HCT116 (cell line): ENCODE results near the gene FGD5. TPM values are rescaled to one million over a fixed set of nuclear protein-coding genes. Genes with fewer than 3 reads are reported as not detected.

Experiments
- ATAC-seq: fragments of 200-7000 bp; cut with Tn5 transposase; 2 replicates; pipeline ENCODE4 v1.9.1; 2020; ENCODE audit warnings: mild to moderate bottlenecking, moderate library complexity
- BruUV-seq: library from RNA; stranded (reverse); fragments of 400-500 nt; replicated peaks from 2 replicates; lab custom pipeline; 2021; lab: Mats Ljungman, UMichigan
- CTCF ChIA-PET: fragments of 300-600 bp; sonication (Branson Sonifier 250); formaldehyde crosslinking; loops from one replicate; lab custom pipeline; 2021; ENCODE audit warnings: antibody characterized with exemption; lab: Charles Lee
- POLR2A ChIA-PET: fragments of 300-600, 350-600 bp; sonication (Branson Sonifier 250); formaldehyde crosslinking; loops from one replicate; lab custom pipeline; 2021; ENCODE audit warnings: antibody characterized with exemption; lab: Charles Lee
- RAD21 ChIA-PET, 2 experiments: fragments of 300-600 bp; sonication (Branson Sonifier 250); formaldehyde crosslinking; loops; one replicate each; lab custom pipeline; 2023; ENCODE audit warnings: low total read pairs in 2 of 2; ENCODE audit not compliant: uncharacterized antibody in 2 of 2, unreplicated experiment in 2 of 2, low non-redundant PET in 1 of 2; lab: Charles Lee
- DNase-seq: peaks from one replicate; pipeline ENCODE4 v3.0.0-alpha.2; 2010; ENCODE audit warnings: low read depth, low spot score
- H2AFZ ChIP-seq: fragments of 200-600 bp; shearing (Covaris generic), sonication (generic); 2 replicates; pipeline ENCODE4 v1.6.1; 2017; ENCODE audit warnings: low read depth, mixed run types, mixed read lengths, antibody characterized with exemption, low read length; ENCODE audit not compliant: poor library complexity, severe bottlenecking
- H3K27ac ChIP-seq: 2 replicates; pipeline ENCODE4 v1.5.1; 2012; ENCODE audit warnings: low read depth, low read length
- H3K27me3 ChIP-seq: fragments of 200-600 bp; sonication (generic); 2 replicates; pipeline ENCODE4 v1.6.1; 2016; ENCODE audit warnings: mixed run types, low read length, mixed read lengths; ENCODE audit not compliant: insufficient read depth
- H3K36me3 ChIP-seq, 2 experiments: fragments of 200-500 bp in 1 of 2; fragments of 200-600 bp in 1 of 2; sonication (Bioruptor generic) in 1 of 2; sonication (generic) in 1 of 2; 2 replicates each; pipeline versions ENCODE4 v1.5.1 to v1.6.1; 2014 to 2016; ENCODE audit warnings: low read length in 2 of 2, inconsistent platforms in 1 of 2, mixed read lengths in 1 of 2, mixed run types in 1 of 2; ENCODE audit not compliant: insufficient read depth in 2 of 2, control insufficient read depth in 1 of 2
- H3K4me1 ChIP-seq, 2 experiments: fragments of 200-600 bp in 1 of 2; sonication (generic) in 1 of 2; 2 replicates each; pipeline versions ENCODE4 v1.5.1 to v1.6.1; 2012 to 2017; ENCODE audit warnings: low read length in 2 of 2, inconsistent platforms in 1 of 2, mild to moderate bottlenecking in 1 of 2, mixed read lengths in 1 of 2, mixed run types in 1 of 2, moderate library complexity in 1 of 2; ENCODE audit not compliant: insufficient read depth in 2 of 2, control insufficient read depth in 1 of 2
- H3K4me2 ChIP-seq: fragments of 200-600 bp; sonication (generic); 2 replicates; pipeline ENCODE4 v1.6.1; 2017; ENCODE audit warnings: mixed run types, low read length, mixed read lengths
- H3K4me3 ChIP-seq, 2 experiments: fragments of 200-600 bp in 1 of 2; sonication (generic) in 1 of 2; replicated peaks in 1 of 2; 2 replicates each; pipeline ENCODE4 v1.5.1; 2011 to 2016; ENCODE audit warnings: low read length in 2 of 2, control low read depth in 1 of 2, low read depth in 1 of 2, mild to moderate bottlenecking in 1 of 2, mixed read lengths in 1 of 2, mixed run types in 1 of 2
- H3K79me2 ChIP-seq: fragments of 200-600 bp; sonication (generic); 2 replicates; pipeline ENCODE4 v1.6.1; 2017; ENCODE audit warnings: mild to moderate bottlenecking, mixed run types, low read length, moderate library complexity, mixed read lengths; ENCODE audit not compliant: insufficient read depth
- H3K9ac ChIP-seq: fragments of 200-600 bp; sonication (generic); 2 replicates; pipeline ENCODE4 v1.6.1; 2016; ENCODE audit warnings: low read length, mixed read lengths
- H3K9me2 ChIP-seq: fragments of 200-600 bp; sonication (generic), shearing (Covaris generic); 2 replicates; pipeline ENCODE4 v1.6.1; 2017; ENCODE audit warnings: mixed run types, mild to moderate bottlenecking, moderate library complexity; ENCODE audit not compliant: insufficient read depth
- H3K9me3 ChIP-seq, 2 experiments: fragments of 200-500 bp in 1 of 2; fragments of 200-600 bp in 1 of 2; sonication (Bioruptor generic) in 1 of 2; sonication (generic) in 1 of 2; 2 replicates each; pipeline ENCODE4 v1.6.1; 2014 to 2017; ENCODE audit warnings: low read length in 2 of 2, mixed read lengths in 2 of 2, inconsistent platforms in 1 of 2, low read depth in 1 of 2, mild to moderate bottlenecking in 1 of 2, mixed run types in 1 of 2, moderate library complexity in 1 of 2; ENCODE audit not compliant: control insufficient read depth in 1 of 2, insufficient read depth in 1 of 2
- H4K20me1 ChIP-seq: fragments of 200-600 bp; sonication (generic), shearing (Covaris generic); 2 replicates; pipeline ENCODE4 v1.6.1; 2017; ENCODE audit warnings: mixed run types, mild to moderate bottlenecking, moderate library complexity; ENCODE audit not compliant: insufficient read depth
- ELF1 ChIP-seq: IDR thresholded peaks from 2 replicates; pipeline ENCODE4 v1.6.1; 2012; ENCODE audit warnings: low read depth, borderline replicate concordance
- EZH2phosphoT487 ChIP-seq: fragments of 200-600 bp; IDR thresholded peaks from 2 replicates; pipeline ENCODE4 v1.6.1; 2018; ENCODE audit warnings: antibody characterized with exemption, borderline replicate concordance
- JUND ChIP-seq: IDR thresholded peaks from 2 replicates; pipeline ENCODE4 v1.6.1; 2012
- SP1 ChIP-seq: IDR thresholded peaks from 2 replicates; pipeline ENCODE4 v1.6.1; 2012; ENCODE audit warnings: low read depth
- ZFX ChIP-seq: fragments of 450-650 bp; IDR thresholded peaks from 2 replicates; pipeline ENCODE4 v1.6.1; 2017
- intact Hi-C: fragments of 100-400 bp; cut with micrococcal nuclease; formaldehyde crosslinking; loops from 2 replicates; pipeline ENCODE4 v1.10.0; 2022
- total RNA-seq: library from RNA; stranded (reverse); gene quantifications from one replicate; pipeline ENCODE4 v1.2.1, GENCODE V29; 2021; ENCODE audit not compliant: unreplicated experiment
- TF ChIP-seq, protein P1 (sequence below): IDR thresholded peaks from 2 replicates; pipeline ENCODE4 v1.6.1; 2011; ENCODE audit warnings: mild to moderate bottlenecking, low read length, moderate library complexity; ENCODE audit not compliant: insufficient replicate concordance; ENCODE audit errors: extremely low read depth
- TF ChIP-seq, protein P2 (sequence below): IDR thresholded peaks from 2 replicates; pipeline ENCODE4 v1.6.1; 2012
- TF ChIP-seq, protein P3 (sequence below): IDR thresholded peaks from 2 replicates; pipeline ENCODE4 v1.6.1; 2012
- TF ChIP-seq, protein P4 (sequence below): IDR thresholded peaks from 2 replicates; pipeline ENCODE4 v1.6.1; 2012; ENCODE audit warnings: low read depth

Gene FGD5
- total RNA-seq, 1 experiment from 2014 or later: 0.22 TPM

DNA sequence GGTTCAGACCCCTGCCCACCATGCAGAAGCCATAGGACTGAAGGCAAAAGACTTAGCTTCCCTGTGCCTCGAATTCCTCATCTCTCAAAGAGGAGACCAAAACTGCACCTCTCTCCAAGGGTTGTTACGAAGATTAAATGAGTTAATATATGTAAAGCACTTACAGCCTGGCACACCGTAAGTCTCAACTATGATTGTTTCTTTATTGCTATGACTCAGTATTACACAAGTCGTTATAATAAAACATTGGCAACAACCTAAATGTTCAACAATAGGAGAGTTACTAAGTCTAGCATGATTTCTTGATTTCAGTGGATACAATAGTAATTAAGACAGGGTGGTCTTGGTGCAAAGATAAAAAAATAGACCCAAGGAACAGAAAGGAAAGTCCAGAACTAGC lies 19.6 kb upstream of the FGD5 start:
- H3K4me1 ChIP-seq: peaks cover 2 to 11% of the 10 kb centered on the region in 2 experiments; a peak in 3 of 4 replicates
- TF ChIP-seq, protein P1, sequence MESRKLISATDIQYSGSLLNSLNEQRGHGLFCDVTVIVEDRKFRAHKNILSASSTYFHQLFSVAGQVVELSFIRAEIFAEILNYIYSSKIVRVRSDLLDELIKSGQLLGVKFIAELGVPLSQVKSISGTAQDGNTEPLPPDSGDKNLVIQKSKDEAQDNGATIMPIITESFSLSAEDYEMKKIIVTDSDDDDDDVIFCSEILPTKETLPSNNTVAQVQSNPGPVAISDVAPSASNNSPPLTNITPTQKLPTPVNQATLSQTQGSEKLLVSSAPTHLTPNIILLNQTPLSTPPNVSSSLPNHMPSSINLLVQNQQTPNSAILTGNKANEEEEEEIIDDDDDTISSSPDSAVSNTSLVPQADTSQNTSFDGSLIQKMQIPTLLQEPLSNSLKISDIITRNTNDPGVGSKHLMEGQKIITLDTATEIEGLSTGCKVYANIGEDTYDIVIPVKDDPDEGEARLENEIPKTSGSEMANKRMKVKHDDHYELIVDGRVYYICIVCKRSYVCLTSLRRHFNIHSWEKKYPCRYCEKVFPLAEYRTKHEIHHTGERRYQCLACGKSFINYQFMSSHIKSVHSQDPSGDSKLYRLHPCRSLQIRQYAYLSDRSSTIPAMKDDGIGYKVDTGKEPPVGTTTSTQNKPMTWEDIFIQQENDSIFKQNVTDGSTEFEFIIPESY: no peak
- TF ChIP-seq ELF1: no peak
- TF ChIP-seq, protein P2, sequence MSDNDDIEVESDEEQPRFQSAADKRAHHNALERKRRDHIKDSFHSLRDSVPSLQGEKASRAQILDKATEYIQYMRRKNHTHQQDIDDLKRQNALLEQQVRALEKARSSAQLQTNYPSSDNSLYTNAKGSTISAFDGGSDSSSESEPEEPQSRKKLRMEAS: no peak
- TF ChIP-seq JUND: no peak
- TF ChIP-seq, all 23 proteins: peak for 0
- Histone ChIP-seq H3K36me3 (no peaks in the 10 kb centered on the region), H3K27ac (no peak overlapping the region), H3K4me2 (no peak overlapping the region), H3K79me2 (no peaks in the 10 kb centered on the region), H4K20me1 (no peaks in the 10 kb centered on the region), H2AFZ (no peak overlapping the region), H3K4me3 (no peak overlapping the region), H3K9me3 (no peaks in the 10 kb centered on the region), H3K9me2 (no peaks in the 10 kb centered on the region), H3K9ac (no peak overlapping the region), H3K27me3 (no peaks in the 10 kb centered on the region)
- RAD21 ChIA-PET: no interaction called here
- DNase-seq: no peak
- intact Hi-C loops: no loop called here
- no TSS peak for BruUV-seq
- POLR2A ChIA-PET: no interaction called here
- ATAC-seq: no peak
- CTCF ChIA-PET: no interaction called here

DNA sequence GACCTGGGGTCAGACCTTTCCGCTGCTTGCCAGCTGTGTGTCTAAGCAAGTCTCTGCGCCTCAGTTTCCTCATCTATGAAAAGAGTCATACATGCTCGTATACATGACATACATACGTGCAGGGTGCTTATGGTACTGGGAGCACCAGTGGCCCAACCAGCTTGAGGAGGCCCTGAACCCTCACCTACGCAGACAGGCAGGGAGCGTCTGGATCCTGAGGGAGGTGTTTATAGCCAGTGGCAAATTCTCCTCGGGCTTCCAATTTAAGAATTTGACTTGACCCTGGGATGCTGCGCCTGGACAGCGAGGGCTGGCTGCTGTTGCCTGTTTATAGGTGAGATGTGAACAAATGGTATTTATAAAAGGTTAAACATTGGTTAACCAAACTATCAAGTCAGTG lies 17.7 kb upstream of the FGD5 start:
- DNase-seq: no peak
- BruUV-seq: no TSS peak
- Histone ChIP-seq H3K4me1 (peaks cover 8 to 23% of the 10 kb centered on the region in 2 experiments; a peak in 3 of 4 replicates), H3K36me3 (no peaks in the 10 kb centered on the region), H2AFZ (no peak overlapping the region), H3K79me2 (no peaks in the 10 kb centered on the region), H3K9me2 (no peaks in the 10 kb centered on the region), H3K4me2 (no peak overlapping the region), H3K9ac (no peak overlapping the region), H3K4me3 (no peak overlapping the region), H3K9me3 (no peaks in the 10 kb centered on the region), H4K20me1 (no peaks in the 10 kb centered on the region), H3K27me3 (no peaks in the 10 kb centered on the region), H3K27ac (no peak overlapping the region)
- ChIA-PET CTCF (no interaction called here), RAD21 (interaction anchor here in 1 of 2 experiments (1.0 kb wide), 1 partner anchor 120 kb away, joined by 3 read pairs; no protein-coding TSS in a partner anchor), POLR2A (no interaction called here)
- no peak for TF ChIP-seq EZH2phosphoT487
- TF ChIP-seq, protein P3, sequence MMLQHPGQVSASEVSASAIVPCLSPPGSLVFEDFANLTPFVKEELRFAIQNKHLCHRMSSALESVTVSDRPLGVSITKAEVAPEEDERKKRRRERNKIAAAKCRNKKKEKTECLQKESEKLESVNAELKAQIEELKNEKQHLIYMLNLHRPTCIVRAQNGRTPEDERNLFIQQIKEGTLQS: no peak
- TF ChIP-seq, protein P2: no peak
- TF ChIP-seq, protein P4, sequence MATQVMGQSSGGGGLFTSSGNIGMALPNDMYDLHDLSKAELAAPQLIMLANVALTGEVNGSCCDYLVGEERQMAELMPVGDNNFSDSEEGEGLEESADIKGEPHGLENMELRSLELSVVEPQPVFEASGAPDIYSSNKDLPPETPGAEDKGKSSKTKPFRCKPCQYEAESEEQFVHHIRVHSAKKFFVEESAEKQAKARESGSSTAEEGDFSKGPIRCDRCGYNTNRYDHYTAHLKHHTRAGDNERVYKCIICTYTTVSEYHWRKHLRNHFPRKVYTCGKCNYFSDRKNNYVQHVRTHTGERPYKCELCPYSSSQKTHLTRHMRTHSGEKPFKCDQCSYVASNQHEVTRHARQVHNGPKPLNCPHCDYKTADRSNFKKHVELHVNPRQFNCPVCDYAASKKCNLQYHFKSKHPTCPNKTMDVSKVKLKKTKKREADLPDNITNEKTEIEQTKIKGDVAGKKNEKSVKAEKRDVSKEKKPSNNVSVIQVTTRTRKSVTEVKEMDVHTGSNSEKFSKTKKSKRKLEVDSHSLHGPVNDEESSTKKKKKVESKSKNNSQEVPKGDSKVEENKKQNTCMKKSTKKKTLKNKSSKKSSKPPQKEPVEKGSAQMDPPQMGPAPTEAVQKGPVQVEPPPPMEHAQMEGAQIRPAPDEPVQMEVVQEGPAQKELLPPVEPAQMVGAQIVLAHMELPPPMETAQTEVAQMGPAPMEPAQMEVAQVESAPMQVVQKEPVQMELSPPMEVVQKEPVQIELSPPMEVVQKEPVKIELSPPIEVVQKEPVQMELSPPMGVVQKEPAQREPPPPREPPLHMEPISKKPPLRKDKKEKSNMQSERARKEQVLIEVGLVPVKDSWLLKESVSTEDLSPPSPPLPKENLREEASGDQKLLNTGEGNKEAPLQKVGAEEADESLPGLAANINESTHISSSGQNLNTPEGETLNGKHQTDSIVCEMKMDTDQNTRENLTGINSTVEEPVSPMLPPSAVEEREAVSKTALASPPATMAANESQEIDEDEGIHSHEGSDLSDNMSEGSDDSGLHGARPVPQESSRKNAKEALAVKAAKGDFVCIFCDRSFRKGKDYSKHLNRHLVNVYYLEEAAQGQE: no peak
- no peak for TF ChIP-seq SP1
- no peak for TF ChIP-seq ZFX
- ATAC-seq: no peak
- intact Hi-C loops: no loop called here
